ENCODE measurements around the gene CDK2AP2.

GRCh38 chr11:67545280-67545679 is 37.3 kb upstream of the CDK2AP2 start:
- no peak for TF ChIP-seq CTCF (conservative IDR thresholded peaks at IDR 0.05; ENCODE audit: low read length)
- TF ChIP-seq EZH2phosphoT487 (IDR thresholded peaks at IDR 0.05; ENCODE audit: borderline replicate concordance), result no peak

Data from Loucy (cell line).